ENCODE data around the gene KCNH8.

The KCNH8 gene

GRCh38 chr3:19183584-19183983 lies 35.3 kb downstream of the KCNH8 start:
- TF ChIP-seq YY1 (IDR thresholded peaks at IDR 0.05; ENCODE audit: low read depth), result no peak
- TF ChIP-seq, protein P1, sequence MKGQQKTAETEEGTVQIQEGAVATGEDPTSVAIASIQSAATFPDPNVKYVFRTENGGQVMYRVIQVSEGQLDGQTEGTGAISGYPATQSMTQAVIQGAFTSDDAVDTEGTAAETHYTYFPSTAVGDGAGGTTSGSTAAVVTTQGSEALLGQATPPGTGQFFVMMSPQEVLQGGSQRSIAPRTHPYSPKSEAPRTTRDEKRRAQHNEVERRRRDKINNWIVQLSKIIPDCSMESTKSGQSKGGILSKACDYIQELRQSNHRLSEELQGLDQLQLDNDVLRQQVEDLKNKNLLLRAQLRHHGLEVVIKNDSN (IDR thresholded peaks at IDR 0.05), result no peak
- TF ChIP-seq TEAD4 (IDR thresholded peaks at IDR 0.05), result no peak
- TF ChIP-seq TAF1 (IDR thresholded peaks at IDR 0.05; ENCODE audit: low read depth), result no peak
- no peak for TF ChIP-seq ZBTB7A (IDR thresholded peaks at IDR 0.05; ENCODE audit: low read depth)
- TF ChIP-seq FOXM1 (IDR thresholded peaks at IDR 0.05; ENCODE audit: borderline replicate concordance, low read depth), result no peak
- TF ChIP-seq REST (IDR thresholded peaks at IDR 0.05; ENCODE audit: low read depth), result no peak
- TF ChIP-seq CEBPB (IDR thresholded peaks at IDR 0.05), result no peak
- no peak for TF ChIP-seq EGR1 (IDR thresholded peaks at IDR 0.05)
- no peak for TF ChIP-seq TCF12 (IDR thresholded peaks at IDR 0.05; ENCODE audit: low read depth)
- no peak for TF ChIP-seq NFIC (IDR thresholded peaks at IDR 0.05)
- no peak for TF ChIP-seq RAD21 (IDR thresholded peaks at IDR 0.05; ENCODE audit: low read depth)
- TF ChIP-seq, protein P2, sequence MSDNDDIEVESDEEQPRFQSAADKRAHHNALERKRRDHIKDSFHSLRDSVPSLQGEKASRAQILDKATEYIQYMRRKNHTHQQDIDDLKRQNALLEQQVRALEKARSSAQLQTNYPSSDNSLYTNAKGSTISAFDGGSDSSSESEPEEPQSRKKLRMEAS (IDR thresholded peaks at IDR 0.05), result no peak
- TF ChIP-seq CREB1 (IDR thresholded peaks at IDR 0.05; ENCODE audit: low read depth), result no peak
- no peak for TF ChIP-seq EP300 (IDR thresholded peaks at IDR 0.05; ENCODE audit: borderline replicate concordance)

GRCh38 chr3:19190126-19190525 lies 41.8 kb downstream of the KCNH8 start:
- TF ChIP-seq YY1 (IDR thresholded peaks at IDR 0.05; ENCODE audit: low read depth), result no peak
- TF ChIP-seq FOXM1 (IDR thresholded peaks at IDR 0.05; ENCODE audit: borderline replicate concordance, low read depth), result no peak
- no peak for TF ChIP-seq RAD21 (IDR thresholded peaks at IDR 0.05; ENCODE audit: low read depth)
- TF ChIP-seq TEAD4 (IDR thresholded peaks at IDR 0.05), result no peak
- no peak for TF ChIP-seq ZBTB7A (IDR thresholded peaks at IDR 0.05; ENCODE audit: low read depth)
- no peak for TF ChIP-seq EP300 (IDR thresholded peaks at IDR 0.05; ENCODE audit: borderline replicate concordance)
- no peak for TF ChIP-seq CREB1 (IDR thresholded peaks at IDR 0.05; ENCODE audit: low read depth)
- TF ChIP-seq NFIC (IDR thresholded peaks at IDR 0.05), result no peak
- no peak for TF ChIP-seq TAF1 (IDR thresholded peaks at IDR 0.05; ENCODE audit: low read depth)
- TF ChIP-seq CEBPB (IDR thresholded peaks at IDR 0.05), result no peak
- TF ChIP-seq, protein P1 (IDR thresholded peaks at IDR 0.05), result no peak
- no peak for TF ChIP-seq TCF12 (IDR thresholded peaks at IDR 0.05; ENCODE audit: low read depth)
- TF ChIP-seq, protein P2 (IDR thresholded peaks at IDR 0.05), result no peak

DNA sequence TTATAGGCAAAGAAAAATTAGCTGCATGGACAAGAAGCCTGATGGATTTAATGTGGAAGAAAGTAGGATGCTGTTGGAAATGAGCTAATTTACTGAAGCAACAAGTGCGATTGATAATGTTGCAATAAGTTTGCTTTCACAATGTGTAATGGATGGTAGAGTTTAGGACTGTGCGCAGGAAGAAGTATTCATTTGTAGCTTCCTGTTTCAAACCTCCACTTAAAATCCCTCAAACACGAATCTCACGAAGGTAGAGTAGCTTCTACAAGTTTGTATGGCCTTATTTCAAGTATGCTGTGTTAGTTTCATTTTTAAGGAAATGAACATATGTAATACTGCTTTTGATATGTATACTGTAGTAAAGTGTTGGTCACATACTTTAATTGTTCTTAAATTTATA lies 42.3 kb downstream of the KCNH8 start:
- TF ChIP-seq CREB1 (IDR thresholded peaks at IDR 0.05; ENCODE audit: low read depth), result no peak
- no peak for TF ChIP-seq CEBPB (IDR thresholded peaks at IDR 0.05)
- TF ChIP-seq REST (IDR thresholded peaks at IDR 0.05; ENCODE audit: low read depth), result no peak
- no peak for TF ChIP-seq FOXM1 (IDR thresholded peaks at IDR 0.05; ENCODE audit: borderline replicate concordance, low read depth)
- TF ChIP-seq YY1 (IDR thresholded peaks at IDR 0.05; ENCODE audit: low read depth), result no peak
- no peak for TF ChIP-seq EP300 (IDR thresholded peaks at IDR 0.05; ENCODE audit: borderline replicate concordance)
- TF ChIP-seq TEAD4 (IDR thresholded peaks at IDR 0.05), result no peak
- no peak for TF ChIP-seq TCF12 (IDR thresholded peaks at IDR 0.05; ENCODE audit: low read depth)
- TF ChIP-seq ZBTB7A (IDR thresholded peaks at IDR 0.05; ENCODE audit: low read depth), result no peak
- TF ChIP-seq TAF1 (IDR thresholded peaks at IDR 0.05; ENCODE audit: low read depth), result no peak
- TF ChIP-seq, protein P1 (IDR thresholded peaks at IDR 0.05), result no peak

GRCh38 chr3:19199131-19199530 lies 50.8 kb downstream of the KCNH8 start:
- TF ChIP-seq EP300 (IDR thresholded peaks at IDR 0.05; ENCODE audit: borderline replicate concordance) (no peak), TAF1 (IDR thresholded peaks at IDR 0.05; ENCODE audit: low read depth) (no peak), FOXM1 (IDR thresholded peaks at IDR 0.05; ENCODE audit: borderline replicate concordance, low read depth) (no peak), CEBPB (IDR thresholded peaks at IDR 0.05) (no peak), TEAD4 (IDR thresholded peaks at IDR 0.05) (no peak), REST (IDR thresholded peaks at IDR 0.05; ENCODE audit: low read depth) (no peak), NFIC (IDR thresholded peaks at IDR 0.05) (no peak), EGR1 (IDR thresholded peaks at IDR 0.05) (no peak), TCF12 (IDR thresholded peaks at IDR 0.05; ENCODE audit: low read depth) (no peak)
- TF ChIP-seq, protein P2 (IDR thresholded peaks at IDR 0.05), result no peak
